ENCODE data around the gene C1orf159.
"Not testable (repeated sequence)": the region's sequence is repeated elsewhere in the genome, so short reads cannot be mapped to it uniquely, and the experiment has no call there.

Gene C1orf159

DNA sequence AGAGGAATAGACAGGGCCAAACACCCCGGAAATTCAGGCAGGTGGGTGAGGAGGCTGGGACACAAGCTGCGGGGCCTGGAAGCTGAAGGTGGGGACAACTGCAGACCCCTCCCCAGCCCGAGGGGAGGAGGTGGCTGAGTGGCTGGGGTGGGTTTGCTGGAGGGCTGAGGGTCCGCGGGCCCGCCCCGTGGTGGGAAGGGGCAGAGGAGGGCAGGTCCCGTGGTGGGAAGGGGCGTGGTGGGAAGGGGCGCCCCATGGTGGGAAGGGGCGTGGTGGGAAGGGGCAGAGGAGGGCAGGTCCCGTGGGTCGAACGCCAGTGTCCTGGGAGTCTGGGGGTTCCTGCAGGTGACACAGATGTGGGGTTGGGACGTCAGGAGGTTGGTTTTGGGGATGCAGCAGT is 33.5 kb upstream of the C1orf159 start:
- no peak for DNase-seq (ENCODE audit: low read depth)

DNA sequence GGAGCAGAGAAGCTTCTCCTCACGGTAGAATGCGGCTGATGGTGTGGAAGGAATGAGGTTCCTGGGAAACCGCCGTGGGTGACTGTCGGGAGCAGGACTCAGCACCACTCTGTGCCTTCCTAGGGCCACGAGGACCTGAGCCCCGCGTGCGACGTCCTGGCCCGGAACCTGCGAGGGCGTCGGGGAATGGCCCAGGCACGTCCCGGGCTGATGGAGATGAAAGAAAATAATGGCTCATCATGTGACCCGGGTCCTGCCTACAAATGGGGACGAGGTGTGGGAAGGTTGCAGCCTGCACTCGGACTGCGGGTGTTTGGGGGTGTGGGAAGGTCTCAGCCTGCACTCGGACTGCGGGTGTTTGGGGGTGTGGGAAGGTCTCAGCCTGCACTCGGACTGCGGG is 32.7 kb upstream of the C1orf159 start:
- no peak for DNase-seq (ENCODE audit: low read depth)

DNA sequence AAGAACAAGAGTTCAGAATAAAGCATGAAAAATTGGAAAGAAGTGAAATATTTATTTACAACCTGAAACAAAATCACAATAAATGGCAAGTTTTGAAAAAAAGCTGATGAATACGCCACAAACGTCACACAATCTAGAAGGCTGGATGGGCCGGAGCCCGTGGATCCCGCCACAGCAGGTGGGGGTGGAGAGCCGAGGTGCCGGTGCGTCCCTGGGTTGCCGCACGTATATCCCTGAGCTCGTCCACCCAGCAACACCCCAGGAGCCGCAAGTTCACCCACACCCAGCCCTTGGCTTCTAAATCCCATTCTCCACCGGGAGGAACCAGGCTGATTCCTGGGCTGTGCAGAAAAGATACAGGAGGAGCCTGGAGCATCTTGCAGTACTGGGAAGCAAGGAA is 32.2 kb upstream of the C1orf159 start:
- no peak for DNase-seq (ENCODE audit: low read depth)

DNA sequence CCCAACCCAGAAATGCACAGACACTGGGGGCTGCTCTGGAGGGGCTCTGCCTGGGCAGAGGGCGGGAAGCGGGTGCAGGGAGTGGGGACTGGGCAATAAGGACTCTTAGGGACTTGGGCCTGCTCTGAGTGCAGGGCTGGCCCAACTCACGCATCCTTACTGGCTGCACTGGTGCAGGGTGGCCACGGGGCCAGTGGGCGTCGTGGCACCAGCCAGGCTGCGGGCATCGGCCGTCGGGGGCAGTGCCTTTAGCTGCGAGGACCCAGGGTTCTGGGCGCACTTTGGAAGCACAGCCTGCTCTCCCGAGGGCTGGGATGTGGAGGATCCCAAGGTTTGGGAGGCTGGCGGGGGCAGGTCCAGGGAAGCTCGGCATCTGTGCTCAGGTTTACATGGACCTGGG is 30.7 kb upstream of the C1orf159 start:
- DNase-seq (ENCODE audit: low read depth): no peak

DNA sequence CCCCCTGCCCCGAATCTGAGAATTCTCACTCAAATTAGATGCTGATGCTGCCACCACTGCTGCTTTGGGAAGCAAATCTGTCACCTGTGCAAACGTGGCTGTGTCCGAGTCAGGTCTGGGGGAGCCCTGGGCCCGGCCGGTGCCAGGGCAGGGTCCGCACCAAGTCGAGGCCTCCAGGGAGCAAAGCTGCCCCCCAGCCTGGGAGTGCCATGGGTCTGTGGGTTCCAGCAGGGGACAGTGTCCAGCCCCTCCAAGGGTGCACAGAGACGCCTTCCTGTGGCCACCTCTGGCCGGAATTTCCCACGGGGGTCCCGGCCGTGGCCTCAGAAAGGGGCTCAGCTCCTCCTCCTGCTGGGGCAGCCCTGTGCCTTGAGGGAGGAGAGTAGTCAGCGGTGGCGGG is 30.1 kb upstream of the C1orf159 start:
- no peak for DNase-seq (ENCODE audit: low read depth)

DNA sequence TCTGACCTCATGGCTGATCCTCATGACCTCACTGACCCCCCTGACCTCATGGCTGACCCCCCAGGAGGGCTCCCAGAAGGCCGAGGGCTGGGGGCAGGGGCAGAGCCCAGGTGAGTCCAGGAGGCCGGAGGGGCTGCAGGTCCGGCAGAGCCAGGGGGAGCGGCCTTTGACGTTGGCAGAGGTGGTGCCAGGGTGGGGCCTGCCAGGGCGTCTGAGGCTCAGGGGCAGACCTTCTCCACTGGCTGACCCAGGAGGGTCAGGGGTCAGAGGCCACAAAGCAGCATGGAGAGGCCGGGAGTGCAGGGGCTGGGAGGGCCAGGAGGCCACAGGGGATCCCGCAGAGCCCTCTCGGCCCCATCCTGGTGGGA is 29.6 kb upstream of the C1orf159 start:
- no peak for DNase-seq (ENCODE audit: low read depth)

DNA sequence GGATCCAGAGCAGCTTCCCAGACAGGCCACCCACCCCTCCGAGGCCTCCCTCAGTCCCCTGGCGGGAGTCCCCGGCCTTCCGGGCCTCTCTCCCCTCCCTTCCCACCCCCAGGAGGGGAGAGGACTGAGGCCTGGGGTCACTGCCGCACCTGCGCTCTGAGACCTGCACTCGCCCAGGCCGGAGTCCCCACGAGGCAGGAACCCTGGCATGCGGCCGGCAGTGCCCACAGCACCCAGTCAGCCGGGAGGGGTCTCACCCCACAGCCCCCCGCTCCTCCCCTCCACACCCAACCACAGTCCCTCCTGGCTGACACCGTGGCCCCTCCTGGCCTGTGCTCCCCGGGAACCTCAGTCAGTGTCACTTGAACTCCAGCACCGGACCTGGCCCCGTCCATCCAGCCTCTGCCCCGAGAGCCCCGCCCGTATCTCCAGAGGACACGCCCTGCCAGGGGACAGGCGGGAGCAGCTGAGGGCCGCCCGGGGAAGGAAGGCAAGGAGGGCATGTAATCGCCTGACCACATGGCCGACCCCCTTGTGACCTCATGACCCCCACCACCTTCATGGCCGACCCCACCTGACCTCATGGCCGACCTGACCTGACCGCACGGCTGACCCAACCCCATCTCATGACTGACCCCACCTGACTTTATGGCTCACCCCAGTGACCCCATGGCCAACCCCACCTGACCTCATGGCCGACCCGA is 29.1 kb upstream of the C1orf159 start:
- no peak for DNase-seq (ENCODE audit: low read depth)

DNA sequence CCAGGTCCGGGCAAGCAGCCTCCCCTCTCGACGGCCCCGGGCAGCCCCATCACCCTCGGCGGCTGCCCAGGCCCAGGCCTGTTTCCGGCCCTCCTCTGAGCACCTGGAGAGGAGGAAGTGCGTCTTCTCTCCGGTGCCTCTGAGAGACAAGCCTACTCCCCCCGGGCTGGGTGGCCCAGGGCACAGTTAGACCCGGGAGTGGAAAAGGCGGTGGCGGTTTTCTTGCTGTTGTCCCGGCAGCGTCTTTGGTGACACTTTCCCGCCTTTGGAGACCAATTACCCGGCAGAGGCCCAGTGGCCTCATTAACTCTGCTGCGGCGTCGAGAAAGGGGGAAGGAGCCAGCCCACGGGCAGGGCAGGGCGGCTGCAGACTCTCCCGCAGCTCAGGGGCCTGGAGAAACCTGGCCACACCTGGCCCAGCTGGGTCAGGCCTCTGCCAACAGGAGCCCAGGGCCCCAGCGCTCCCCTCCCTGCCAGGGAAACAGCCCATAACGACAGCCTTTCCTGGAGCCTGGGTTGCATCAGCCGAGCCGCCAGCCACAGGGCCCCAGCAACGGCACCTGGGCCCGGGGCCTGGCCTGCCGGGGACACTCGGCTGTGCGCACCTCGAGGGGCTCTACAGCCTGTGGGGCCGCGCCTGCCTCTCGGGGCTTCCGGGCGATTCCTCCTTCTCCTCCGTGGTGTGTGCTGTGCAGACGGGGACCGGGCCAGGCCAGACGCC is 28.4 kb upstream of the C1orf159 start:
- no peak for DNase-seq (ENCODE audit: low read depth)

DNA sequence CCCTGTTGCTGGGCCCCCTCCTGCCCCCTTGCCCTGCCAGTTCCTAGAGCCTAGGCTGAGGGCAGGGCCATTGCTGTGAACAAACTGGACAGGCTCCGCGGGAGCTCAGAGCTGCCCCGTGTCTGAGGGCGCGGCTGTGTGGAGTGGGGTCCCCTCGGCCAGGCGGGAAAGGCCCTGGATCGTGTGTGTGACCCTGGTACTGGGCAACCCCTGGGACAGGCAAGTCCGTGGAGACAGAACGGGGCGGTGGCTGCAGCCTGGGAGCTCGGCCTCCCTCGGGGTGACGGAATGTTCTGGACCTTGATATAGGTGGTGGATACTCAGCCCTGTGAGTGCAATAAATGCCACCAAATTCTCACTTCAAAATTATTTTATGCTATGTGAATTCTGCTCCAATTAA is 27.7 kb upstream of the C1orf159 start:
- no peak for DNase-seq (ENCODE audit: low read depth)

DNA sequence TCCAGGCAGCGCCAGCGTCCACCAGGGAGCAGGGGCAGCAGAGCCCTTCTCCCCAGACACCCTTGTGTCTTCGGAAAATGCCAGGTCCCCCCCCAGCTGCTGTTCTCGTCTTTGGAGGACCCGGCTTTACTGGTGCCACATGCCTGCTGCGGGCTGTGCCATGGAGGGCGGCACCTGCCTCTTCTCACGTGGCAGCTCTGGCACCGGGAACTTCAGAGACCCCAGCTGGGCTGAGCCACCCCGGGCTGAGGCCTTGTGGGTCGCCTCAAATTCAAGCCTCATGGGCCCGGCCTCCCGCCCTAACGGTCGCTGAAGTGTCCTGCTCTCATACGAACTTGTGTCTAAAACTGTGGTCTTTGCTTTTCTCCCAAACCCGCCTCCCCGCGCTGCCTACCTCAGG is 27.0 kb upstream of the C1orf159 start:
- no peak for DNase-seq (ENCODE audit: low read depth)

DNA sequence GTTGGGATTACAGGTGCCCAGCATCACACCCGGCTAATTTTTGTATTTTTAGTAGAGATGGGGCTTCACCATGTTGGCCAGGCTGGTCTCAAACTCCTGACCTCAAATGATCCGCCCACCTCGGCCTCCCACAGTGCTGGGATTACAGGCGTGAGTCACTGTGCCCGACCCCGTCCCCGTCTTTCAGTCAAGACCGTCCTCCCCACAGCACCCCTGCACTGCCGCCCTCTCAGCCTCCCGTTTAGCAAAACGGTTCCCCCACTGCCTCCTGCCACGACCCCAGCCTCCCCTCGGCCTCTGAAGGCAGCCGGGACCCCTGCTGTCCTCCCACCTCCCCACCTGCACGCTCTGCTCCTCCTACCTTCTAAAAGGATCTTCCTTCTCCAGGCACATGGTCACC is 26.5 kb upstream of the C1orf159 start:
- DNase-seq (ENCODE audit: low read depth): not testable (repeated sequence)

DNA sequence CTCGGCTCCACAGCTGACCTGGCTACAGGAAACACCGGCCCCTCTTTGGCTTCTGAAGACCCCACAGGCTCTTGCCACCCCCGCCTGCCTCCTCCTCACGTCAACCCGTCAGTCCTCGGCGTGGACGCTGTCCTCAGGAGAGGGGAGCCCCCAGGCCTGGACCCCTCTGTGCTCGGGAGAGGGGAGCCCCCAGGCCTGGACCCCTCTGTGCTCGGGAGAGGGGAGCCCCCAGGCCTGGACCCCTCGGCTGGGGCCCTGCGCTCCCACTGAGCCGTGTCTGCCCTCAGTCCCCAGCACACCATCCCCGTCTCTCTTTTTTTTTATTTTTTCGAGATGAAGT is 26.0 kb upstream of the C1orf159 start:
- no peak for DNase-seq (ENCODE audit: low read depth)

DNA sequence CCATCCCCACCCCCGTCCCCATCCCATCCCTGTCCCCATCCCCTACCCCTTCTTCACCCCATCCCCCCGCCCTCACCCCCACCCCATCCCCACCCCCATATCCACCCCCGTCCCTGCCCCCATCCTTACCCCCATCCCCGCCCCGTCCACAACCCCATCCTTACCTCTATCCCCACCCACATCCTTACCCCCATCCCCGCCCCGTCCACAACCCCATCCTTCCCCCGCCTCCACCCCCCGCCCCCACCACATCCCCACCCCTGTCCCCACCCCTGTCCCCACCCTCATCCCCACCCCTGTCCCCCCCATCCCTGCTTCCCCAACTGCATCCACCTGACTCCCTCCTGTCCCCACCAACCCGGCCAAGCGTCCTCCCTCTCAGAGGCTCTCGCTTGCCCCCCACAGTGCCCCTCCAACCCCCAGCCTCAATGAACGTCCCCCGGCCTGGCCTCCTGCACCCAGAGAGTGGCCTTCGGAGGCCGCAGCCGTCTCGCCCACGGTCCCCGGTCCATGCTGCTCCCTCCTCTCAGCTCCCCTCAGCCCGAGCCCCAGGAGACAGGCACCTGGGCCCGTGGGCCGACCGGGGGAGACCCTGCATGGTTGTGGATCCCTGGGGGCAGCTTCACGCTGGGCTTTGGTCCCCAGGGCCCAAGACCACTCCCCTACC is 25.5 kb upstream of the C1orf159 start:
- DNase-seq (ENCODE audit: low read depth): no peak

DNA sequence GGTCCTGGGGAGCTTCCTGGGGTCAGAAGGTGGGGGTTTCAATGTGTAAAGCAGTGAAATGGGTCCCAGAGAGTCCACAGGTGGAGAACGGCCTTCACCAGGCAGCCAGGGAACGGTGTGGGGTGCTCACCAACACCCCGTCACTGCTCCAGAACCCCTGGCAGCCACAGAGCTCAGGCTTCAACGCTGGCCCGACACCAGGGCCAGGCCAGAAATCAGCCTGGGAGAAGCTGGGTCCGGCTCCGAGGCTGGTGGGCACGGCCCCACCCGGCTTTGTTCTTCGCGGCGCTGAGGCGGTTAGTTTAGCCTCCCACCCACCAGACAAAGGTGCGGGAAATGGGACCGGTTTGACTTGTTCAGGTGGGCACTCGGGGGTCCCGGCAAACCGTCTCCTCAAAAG is 24.8 kb upstream of the C1orf159 start:
- no peak for DNase-seq (ENCODE audit: low read depth)

DNA sequence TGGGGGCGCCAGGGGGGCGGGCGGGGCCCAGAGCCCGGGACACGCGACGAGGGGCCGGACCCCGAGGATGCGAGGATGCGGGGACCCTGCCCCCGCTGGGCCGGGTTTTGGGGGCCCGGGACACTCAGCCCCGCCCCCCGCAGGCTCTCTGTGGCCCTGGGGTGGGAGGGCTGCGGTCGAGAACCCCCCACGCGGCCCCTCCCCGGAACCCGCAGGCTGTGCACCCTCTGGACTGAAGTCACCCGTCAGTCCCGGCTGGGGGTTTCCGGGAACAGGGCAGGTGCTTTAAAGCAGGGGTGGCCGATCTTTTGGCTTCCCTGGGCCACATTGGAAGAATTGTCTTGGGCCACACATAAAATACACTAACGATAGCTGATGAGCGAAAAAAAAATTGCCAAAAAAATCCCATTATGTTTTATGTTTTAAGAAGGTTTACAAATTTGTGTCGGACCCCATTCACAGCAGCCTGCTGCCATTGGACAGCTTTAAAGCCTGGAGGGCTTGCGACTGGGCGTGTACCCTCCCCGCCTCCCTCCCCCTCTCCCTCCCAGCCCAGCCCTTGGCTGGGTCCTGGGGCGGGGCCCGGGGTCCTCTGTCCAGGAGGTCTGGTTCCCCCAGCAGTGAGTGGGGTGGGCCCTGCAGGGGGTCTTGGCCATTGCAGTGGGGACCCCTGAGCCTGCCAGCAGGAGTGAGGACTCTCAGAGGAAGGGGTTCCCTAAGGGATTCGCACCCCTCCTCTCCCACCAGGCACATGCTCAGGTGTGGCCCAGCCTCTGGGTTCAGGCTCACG is 21.6 kb upstream of the C1orf159 start:
- DNase-seq (ENCODE audit: low read depth): peak; percentile 60

DNA sequence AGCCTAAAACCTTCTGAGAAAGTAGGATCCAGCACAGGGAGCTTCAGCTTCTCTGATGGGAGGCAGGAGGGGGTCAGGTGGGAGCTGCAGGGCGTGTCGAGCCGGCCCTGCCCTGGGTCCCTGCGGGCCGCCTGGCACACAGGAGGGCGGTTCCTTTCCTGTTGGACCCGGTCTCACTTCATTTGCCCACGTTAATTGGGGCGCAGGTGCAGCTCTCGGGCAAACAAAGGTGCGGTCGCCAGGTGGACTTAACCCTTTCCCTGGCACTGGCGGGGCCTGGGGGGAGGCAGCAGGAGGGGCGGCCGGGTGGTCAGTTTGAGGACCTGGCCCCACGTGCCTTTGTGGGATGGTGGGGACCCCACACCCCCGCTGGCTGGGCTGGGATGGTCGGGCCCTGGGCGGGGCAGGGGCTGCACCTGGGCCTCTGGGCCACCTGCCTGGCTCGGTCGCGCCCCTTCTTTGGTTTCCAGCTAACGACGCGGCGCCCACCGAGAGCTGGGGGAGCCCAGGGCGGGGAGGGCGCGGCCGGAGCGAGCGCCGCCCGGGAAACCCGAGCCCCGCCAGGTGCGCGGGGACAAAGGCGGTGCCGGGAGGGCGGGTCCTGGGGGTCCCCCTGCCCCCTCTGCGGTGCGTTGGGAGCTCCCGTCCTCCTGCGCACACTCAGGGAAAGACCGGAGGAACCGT is 20.8 kb upstream of the C1orf159 start:
- no peak for DNase-seq (ENCODE audit: low read depth)

DNA sequence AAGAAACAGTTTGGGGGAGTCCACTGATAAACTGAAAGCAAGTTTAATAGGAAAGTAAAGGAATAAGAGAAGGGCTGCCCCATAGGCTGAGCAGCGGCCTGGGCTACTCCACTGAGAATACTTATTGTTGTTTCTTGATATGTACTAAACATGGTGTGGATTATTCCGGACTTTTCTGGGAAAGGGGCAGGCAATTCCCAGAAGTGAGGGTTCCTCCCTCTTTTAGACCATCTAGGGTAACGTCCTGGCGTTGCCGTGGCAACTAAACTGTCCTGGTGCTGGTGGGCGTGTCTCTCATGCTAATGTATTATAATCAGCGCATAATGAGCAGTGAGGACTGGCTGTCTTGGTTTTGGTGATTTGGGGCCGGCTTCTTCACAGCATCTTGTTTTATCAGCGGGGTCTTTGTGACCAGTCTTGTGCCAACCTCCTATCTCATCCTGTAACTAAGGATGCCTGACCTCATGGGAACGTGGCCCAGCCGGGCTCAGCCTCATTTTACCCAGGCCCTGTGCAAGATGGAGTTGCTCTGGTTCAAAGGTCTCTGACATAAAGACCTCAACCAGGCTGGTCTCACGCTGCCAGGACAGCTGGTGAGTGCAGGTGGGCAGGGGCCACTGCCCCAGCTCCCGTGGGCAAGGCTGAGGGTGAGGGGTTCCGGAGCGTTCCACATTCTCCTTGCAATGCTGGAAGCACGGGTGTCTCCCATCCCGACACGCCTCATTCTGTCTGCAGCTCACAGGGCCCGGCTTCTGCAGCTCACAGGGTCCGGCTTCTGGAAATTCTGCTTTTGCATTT is 19.6 kb upstream of the C1orf159 start:
- DNase-seq (ENCODE audit: low read depth): no peak

DNA sequence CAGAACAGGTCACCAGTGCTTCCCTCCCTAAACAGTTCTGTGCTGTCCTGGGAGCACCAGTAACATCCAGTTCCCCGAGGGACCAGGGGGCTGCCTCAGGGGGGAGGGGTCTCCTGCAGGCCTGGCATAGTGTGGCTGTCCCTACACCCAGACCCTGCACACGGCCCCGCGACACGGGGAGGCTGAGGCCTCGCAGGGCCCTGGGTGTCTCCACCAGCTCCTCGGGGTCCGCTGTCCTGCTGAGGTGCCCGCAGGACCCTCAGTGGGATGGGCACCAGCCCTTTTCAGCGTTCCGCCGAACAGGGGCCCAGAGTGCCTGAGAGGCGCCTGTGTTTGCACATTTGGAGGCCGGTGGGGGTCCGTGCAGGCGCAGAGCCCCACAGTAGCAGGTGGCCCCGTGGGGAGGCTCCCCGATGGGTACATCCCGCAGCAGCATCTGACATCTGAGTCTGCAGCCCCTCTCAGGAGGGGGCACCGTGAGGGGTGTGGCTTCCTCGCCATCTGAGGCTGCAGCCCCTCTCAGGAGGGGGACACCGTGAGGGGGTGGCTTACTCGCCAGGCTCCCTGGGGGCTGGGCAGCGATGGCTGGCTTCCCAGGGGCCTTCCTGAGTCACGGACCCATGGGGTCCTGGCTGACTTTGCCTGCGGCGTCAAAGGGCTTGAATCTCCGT is 18.5 kb upstream of the C1orf159 start:
- DNase-seq (ENCODE audit: low read depth): no peak

DNA sequence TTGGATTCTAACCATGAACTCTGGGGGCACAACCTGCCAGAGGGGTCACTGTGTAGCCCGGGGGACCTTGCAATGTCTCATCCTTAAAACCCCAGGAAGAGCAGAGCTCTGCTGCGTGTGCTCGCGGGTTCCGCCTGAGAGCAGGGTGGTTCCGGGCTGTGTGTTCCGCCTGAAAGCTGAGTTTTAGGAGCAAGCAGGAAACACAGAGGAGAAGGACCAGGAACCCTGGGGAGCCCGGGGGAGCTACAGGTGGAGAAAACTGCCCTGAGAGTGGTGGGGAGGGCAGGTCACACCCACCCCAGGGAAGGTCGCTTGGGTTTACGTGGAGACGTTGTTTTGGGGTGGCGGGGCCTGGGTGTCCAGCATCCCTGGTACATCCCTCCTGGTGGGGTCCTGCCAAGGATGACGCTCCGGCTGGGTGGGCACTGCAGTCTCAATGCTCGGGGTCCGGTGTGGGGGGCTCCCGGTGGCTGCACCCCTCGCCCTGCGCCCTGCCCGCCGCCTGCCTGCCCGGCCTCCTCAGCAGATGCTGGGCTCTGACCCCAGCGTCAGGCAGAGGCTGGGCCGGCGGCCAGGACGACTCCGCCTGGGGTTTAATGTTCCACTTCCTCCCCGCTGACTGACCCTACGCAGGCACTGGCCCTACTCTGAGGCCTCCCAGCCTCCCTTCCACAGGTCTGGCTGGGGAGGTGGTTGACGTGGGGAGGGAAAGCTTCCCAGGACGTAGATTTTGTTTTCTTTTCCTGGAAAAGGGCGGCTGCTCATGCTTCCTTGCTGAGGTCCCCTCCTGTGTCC is 17.3 kb upstream of the C1orf159 start:
- no peak for DNase-seq (ENCODE audit: low read depth)

All from CMK (cell line).